GM12892 (cell line): ENCODE measurements around the gene ARID5B.

Experiments
- DNase-seq: peaks from one replicate; pipeline ENCODE4 v3.0.0; 2011; ENCODE audit not compliant: insufficient read length
- FAIRE-seq: peaks from 2 replicates; lab custom pipeline; 2011; peaks lifted over from hg19 to GRCh38; lab: Jason Lieb, UNC
- POLR2A ChIP-seq: IDR thresholded peaks from 2 replicates; pipeline ENCODE4 v1.6.1; 2011; ENCODE audit warnings: low read depth, low read length, control low read depth
- POLR2AphosphoS5 ChIP-seq: IDR thresholded peaks from 2 replicates; pipeline ENCODE4 v1.6.1; 2011; ENCODE audit warnings: low read depth, low read length, control low read depth
- TAF1 ChIP-seq: IDR thresholded peaks from 2 replicates; pipeline ENCODE4 v1.6.1; 2011; ENCODE audit warnings: low read depth, mild to moderate bottlenecking, control low read depth, low read length, borderline replicate concordance

Gene ARID5B

GRCh38 chr10:61950449-61951143, 49.1 kb downstream of the ARID5B start:
- TF ChIP-seq POLR2A (no peak), TAF1 (no peak), POLR2AphosphoS5 (no peak)
- DNase-seq (no peak), FAIRE-seq (no peak)

GRCh38 chr10:61951144-61951483, 49.6 kb downstream of the ARID5B start:
- FAIRE-seq (no peak), DNase-seq (no peak)
- no peak for TF ChIP-seq POLR2A
- no peak for TF ChIP-seq TAF1
- TF ChIP-seq POLR2AphosphoS5, result no peak

GRCh38 chr10:61952028-61952674, 50.7 kb downstream of the ARID5B start:
- TF ChIP-seq POLR2A, result no peak
- TF ChIP-seq POLR2AphosphoS5, result no peak
- TF ChIP-seq TAF1, result no peak
- DNase-seq (no peak), FAIRE-seq (no peak)

- no peak for TF ChIP-seq POLR2A
- TF ChIP-seq POLR2AphosphoS5, result no peak
- no peak for DNase-seq
- no peak for FAIRE-seq
Observed at GRCh38 chr10:61953183-61953582, 51.7 kb downstream of the ARID5B start.

GRCh38 chr10:61957806-61958205, 56.3 kb downstream of the ARID5B start:
- DNase-seq (no peak), FAIRE-seq (peak; percentile 51)
- TF ChIP-seq TAF1, result no peak
- no peak for TF ChIP-seq POLR2A
- TF ChIP-seq POLR2AphosphoS5, result no peak

GRCh38 chr10:61958311-61958710, 56.8 kb downstream of the ARID5B start:
- DNase-seq, result no peak
- FAIRE-seq, result no peak

GRCh38 chr10:61958805-61959204, 57.3 kb downstream of the ARID5B start:
- TF ChIP-seq POLR2A (no peak), POLR2AphosphoS5 (no peak), TAF1 (no peak)
- DNase-seq, result no peak
- FAIRE-seq, result no peak

More at GRCh38 chr10:61958311-61958710, 56.8 kb downstream of the ARID5B start:
- TF ChIP-seq POLR2A, result no peak
- no peak for TF ChIP-seq TAF1
- no peak for TF ChIP-seq POLR2AphosphoS5

GRCh38 chr10:61959814-61960213, 58.3 kb downstream of the ARID5B start:
- TF ChIP-seq TAF1 (no peak), POLR2A (no peak), POLR2AphosphoS5 (no peak)
- FAIRE-seq (peak; percentile 17), DNase-seq (no peak)

- DNase-seq, result no peak
- no peak for TF ChIP-seq POLR2AphosphoS5
- no peak for TF ChIP-seq TAF1
- no peak for TF ChIP-seq POLR2A
- FAIRE-seq, result peak; percentile 44
Observed at GRCh38 chr10:61960396-61961120, 59.1 kb downstream of the ARID5B start.

- no peak for DNase-seq
- TF ChIP-seq POLR2AphosphoS5 (no peak), POLR2A (peak; percentile 51)
- FAIRE-seq, result peak; percentile 95
Observed at GRCh38 chr10:61961278-61961677, 59.8 kb downstream of the ARID5B start.

- no peak for DNase-seq
- TF ChIP-seq TAF1 (no peak), POLR2A (no peak), POLR2AphosphoS5 (no peak; the same call in 1 of the 2 replicates)
- FAIRE-seq, result peak; percentile 9
Observed at GRCh38 chr10:61962971-61963370, 61.5 kb downstream of the ARID5B start.
